B cell (primary cell): ENCODE results near the gene UPK1B.

Source experiments
- CTCF ChIP-seq: fragments of 200-600 bp; IDR thresholded peaks from one replicate; pipeline ENCODE4 v1.8.0; 2022; ENCODE audit warnings: antibody characterized with exemption, mild to moderate bottlenecking
- EZH2 ChIP-seq: IDR thresholded peaks from 2 replicates; pipeline ENCODE4 v1.6.1; 2012; ENCODE audit warnings: borderline replicate concordance, low read depth, mild to moderate bottlenecking, moderate library complexity, low read length; ENCODE audit not compliant: insufficient read depth, poor library complexity, severe bottlenecking

DNA sequence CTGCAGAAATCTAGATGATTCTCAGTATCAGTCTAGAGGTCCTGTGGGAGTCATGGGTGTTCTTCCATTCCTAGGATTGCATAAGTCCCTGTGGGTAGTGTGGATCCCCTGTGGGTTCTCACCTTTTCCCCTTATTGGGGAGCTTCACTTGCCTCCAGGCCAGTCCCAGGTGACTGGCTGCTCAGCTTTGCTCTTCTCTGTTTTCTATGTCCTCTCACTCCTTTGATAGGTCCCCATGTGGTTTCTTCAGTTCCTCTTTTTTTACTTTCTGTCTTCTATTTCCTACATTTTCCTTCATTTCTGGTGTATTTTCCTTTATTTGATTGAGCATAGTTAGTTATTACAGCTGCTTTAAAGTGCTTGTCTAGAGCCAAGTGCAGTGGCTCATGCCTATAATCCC lies 16.5 kb upstream of the UPK1B start:
- TF ChIP-seq CTCF (no peak), EZH2 (no peak)
